ENCODE results near the gene PARP8. TPM values are rescaled to one million over a fixed set of nuclear protein-coding genes. Genes with fewer than 3 reads are reported as not detected.
A peak's percentile ranks its signal among the peaks of the same experiment; 100 is the strongest.
"Not testable (repeated sequence)": the region's sequence is repeated elsewhere in the genome, so short reads cannot be mapped to it uniquely, and the experiment has no call there.

PARP8 gene
- total RNA-seq, 1 experiment from 2014 or later: 8.1 TPM

GRCh38 chr5:50684721-50685120 lies 18.3 kb downstream of the PARP8 start:
- DNase-seq (ENCODE audit: low spot score): no peak

DNA sequence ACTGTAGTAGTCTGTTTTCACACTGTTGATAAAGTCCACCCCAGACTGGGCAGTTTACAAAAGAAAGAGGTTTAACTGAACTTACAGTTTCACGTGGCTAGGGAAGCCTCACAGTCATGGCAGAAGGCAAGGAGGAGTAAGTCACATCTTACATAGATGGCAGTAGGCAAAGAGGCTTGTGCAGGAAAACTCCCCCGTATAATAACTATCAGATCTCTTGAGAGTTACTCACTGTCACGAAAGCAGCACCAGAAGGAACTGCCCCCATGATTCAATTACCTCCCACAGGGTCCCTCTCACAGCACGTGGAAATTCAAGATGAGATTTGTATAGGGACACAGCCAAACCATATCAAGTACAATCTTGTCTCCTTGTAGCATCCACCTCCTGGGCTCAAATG lies 21.1 kb downstream of the PARP8 start:
- no peak for DNase-seq (ENCODE audit: low spot score)

- no peak for DNase-seq (ENCODE audit: low spot score)
Measured at GRCh38 chr5:50691399-50692016, 25.1 kb downstream of the PARP8 start.

DNA sequence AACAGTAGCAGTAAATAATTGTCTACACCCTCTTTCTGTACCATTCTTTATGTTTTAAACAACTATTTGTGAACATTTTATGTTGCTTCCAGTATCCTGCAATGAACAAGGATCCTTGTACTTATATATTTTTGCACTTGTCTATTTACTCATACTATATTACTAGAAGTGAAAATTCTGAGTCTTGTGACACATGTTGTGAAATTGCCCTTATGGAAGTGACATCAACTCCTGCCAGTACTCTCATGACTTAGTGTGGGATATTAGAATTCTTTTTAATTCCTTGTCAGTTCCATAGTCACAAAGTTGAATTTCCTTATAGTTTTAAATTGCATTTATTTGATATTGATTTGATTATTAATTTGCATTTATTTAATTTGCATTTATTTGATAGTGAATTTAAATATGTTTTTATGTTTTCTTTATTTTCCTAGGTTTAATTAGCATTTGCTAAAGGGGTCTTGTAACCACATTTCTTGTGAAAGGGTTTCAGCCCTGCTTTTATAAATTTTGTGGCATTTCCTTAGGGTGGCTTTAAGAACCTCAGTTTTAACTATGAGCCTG lies 27.7 kb downstream of the PARP8 start:
- DNase-seq (ENCODE audit: low spot score): no peak

- not testable (repeated sequence) for DNase-seq (ENCODE audit: low spot score)
Measured at GRCh38 chr5:50694626-50695025, 28.2 kb downstream of the PARP8 start.

GRCh38 chr5:50697739-50698138 lies 31.3 kb downstream of the PARP8 start:
- no peak for DNase-seq (ENCODE audit: low spot score)

- DNase-seq (ENCODE audit: low spot score): no peak
Measured at GRCh38 chr5:50699737-50700136, 33.3 kb downstream of the PARP8 start.

DNA sequence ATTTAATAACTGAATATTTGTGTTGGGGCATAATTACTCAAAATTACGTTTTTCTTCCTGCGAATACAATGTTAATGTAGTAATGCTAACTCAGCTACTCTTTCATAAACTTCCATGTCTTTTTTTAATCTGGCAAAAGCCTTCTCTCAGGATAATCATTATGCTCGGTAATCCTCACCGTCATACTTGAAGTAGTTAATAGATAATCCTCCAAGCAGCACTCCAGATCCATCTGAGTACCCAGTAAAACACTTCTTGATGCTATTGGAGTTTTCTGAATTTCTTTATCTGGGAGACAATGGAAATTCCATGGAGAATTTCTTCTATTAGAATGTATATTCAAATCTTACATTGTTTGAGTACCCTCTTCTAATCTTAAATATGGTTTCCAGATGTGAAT lies 34.3 kb downstream of the PARP8 start:
- no peak for DNase-seq (ENCODE audit: low spot score)

DNA sequence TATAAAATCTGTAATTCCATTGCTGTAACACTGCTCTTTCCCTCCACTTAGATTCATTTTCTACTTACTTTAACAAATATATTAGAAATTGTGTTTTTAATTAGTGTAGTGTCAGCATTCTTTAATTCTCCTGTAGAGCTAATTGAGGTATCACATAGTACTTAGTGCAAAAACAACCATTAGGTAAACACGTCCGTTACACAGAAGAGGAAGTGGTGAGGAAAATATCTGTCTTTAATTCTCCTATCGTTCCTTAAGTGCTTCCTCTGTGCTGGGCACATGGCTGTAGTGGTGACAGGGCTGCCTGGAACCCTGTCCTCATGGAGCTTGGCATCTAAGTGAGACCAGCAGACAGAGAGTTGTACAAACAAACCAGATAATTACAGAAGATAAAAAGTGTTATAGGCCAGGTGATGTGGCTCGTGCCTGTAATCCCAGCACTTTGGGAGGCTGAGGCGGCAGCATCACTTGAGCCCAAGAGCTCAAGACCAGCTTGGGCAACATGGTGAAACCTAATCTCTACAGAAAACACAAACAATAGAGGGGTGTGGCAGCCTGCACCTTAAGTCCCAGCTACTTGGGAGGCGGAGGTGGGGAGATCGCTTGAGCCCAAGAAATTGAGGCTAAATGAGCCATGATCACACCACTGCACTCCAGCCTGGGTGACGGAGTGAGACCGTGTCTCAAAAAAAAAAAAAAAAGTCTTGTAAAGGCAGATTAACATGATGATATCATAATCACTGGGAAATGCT lies 36.4 kb downstream of the PARP8 start:
- DNase-seq (ENCODE audit: low spot score): no peak

DNA sequence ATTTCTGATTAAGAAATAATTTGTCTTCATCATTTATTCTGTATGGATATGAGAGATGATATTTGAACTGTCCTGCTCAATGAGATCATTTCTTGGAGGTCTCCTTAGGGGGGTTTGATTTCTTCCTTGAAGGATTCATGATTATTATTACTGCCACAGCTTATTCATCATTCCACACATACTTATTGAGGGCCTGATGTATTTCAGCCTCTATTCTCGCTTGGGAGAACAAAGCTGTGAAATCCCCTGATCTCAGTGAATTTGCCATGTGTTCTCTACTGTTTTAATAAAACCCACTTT lies 36.9 kb downstream of the PARP8 start:
- no peak for DNase-seq (ENCODE audit: low spot score)

DNA sequence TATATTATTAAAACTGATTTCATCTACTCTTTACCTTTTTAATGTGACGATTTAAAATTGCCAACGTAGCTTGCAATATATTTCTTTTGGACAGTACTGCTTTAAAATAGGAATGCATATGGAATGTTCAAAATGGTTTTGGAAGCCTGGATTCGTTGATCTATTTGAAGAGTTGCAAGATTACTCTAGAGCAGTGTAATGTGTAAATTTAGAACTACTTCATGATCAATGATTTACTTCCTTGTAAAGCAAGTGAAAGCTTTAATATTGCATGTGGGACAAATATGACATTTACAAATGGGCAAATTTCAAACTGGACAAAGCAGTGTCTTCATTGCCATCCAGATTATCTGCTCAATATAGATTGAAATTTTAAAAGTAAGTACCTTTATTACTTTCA lies 38.3 kb downstream of the PARP8 start:
- no peak for DNase-seq (ENCODE audit: low spot score)

DNA sequence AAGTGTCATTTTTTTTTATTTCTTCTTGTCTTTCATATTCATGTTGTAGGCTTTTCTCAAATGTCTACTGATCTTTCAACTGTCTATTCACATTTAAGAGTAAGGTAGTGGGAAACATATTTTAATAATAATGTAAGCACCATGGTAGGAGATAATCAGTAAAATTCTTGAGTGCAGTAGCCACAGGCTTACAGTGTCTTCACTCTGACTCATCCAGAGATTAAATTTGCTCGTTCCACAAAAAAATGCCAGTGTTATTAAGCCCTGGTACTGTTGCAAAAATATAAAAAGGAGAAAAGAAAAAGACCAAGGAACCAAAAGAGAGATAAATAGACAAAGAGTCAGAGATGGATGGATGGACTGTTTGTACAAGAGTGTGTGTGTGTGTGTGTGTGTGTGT lies 43.0 kb downstream of the PARP8 start:
- DNase-seq (ENCODE audit: low spot score): no peak

DNA sequence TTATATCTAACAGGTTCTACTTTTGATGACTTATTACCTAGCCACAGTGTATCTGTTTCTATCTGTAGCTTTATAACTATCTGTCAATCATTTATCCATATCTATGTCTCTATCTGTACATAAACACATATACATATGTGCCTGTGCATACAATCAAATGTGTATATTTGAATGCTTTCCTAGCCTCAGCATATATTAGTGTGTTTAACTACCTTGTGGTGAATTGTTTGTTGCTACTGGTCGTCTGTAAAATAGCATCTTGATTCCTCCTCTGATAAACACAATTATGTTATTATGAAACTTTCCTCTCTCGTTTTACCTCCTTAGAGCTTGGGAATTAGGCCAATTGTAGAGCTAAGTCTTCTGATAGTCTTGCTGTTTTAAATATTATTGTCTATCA lies 44.4 kb downstream of the PARP8 start:
- DNase-seq (ENCODE audit: low spot score): no peak

DNA sequence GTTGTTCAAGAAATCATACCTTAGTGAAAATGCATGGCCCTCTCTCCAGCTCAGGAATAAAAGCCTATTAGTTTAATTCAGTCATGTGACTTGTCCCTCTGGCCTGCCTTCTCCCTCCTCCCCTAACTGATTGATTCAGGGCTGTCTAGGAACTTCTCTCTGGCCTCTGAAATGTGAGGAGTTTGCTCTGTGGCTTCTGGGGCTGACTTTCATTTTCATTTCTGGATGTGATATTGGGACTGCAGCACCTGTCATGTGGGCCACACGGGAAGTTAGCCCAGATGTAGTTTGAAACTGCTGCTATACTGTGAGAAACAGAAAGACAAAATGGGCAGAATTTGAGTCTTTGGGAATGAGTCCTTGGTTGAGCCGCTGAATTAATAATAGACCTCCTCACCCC lies 44.8 kb downstream of the PARP8 start:
- peak; percentile 32 for DNase-seq (ENCODE audit: low spot score)

GRCh38 chr5:50712479-50712878 lies 46.0 kb downstream of the PARP8 start:
- DNase-seq (ENCODE audit: low spot score): no peak

DNA sequence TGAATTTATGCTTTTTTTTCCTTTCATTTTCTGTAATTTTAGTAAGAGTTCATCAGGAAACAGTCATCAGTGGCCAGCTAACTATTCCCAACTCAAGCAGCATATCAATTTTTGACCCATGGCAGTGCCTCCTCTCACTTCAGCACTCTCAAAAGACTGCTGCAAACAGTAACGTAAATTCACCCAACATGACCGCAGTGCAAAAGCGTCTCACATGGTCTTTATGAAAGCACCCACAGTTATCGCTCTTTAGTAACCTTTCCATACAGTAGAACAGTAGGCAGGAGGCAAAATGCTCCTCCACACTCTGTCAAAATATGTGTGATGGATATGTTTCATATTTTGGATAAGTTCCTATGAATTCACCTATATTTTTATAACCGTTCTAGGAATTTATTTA lies 48.6 kb downstream of the PARP8 start:
- DNase-seq (ENCODE audit: low spot score): no peak

- no peak for DNase-seq (ENCODE audit: low spot score)
Measured at GRCh38 chr5:50716134-50716533, 49.7 kb downstream of the PARP8 start.

DNA sequence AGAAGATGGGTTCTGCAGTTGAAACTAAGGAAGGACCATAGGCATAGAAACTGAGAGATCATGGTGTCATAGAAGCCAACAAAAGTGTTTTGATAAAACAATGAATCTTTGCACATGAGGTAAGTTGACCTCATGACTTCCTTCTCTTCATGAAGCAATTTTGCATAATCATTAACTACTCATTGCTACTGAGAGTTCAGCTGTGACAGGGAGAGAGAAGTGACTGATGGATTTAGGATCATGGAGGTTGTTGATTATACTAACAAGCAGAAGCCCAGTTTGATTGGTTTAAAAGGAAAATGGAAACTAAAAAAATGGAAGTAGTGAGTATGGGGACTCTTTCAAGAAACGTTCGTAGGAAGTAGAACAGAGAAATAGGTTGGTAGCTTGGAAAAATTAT lies 51.2 kb downstream of the PARP8 start:
- peak; percentile 59 for DNase-seq (ENCODE audit: low spot score)

DNA sequence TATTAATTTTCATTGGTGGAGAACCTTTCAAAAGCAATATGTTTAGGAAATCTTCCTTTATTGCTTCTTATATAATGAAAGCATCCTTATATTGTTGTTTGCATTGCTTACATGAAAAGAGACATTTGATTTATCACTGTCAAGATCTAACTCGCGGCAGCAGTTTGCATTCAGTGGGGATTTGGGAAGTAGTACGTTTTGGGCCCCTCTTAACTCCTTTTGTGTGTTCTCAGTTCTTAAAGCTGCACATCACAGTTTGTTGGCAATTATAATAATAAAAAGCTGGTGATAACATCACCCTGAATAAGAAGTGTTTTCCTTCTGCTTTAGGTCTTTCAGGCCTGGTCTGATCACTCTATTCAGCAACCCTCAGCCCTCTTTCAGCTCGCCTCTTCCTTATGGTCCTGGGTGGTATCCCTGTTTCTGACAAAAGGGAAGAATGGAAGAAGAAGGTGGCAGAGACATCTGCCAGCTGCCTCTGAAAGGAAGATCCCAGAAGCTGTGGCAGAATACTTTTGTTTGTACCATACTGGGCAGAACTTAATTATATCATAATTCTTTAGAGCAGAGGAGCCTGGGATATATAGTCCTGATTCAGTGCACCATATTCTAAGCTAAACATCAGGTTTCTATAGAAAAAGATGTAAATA lies 53.7 kb downstream of the PARP8 start:
- no peak for DNase-seq (ENCODE audit: low spot score)

- no peak for DNase-seq (ENCODE audit: low spot score)
Measured at GRCh38 chr5:50722223-50722622, 55.8 kb downstream of the PARP8 start.

- no peak for DNase-seq (ENCODE audit: low spot score)
Measured at GRCh38 chr5:50724262-50724661, 57.8 kb downstream of the PARP8 start.

- no peak for DNase-seq (ENCODE audit: low spot score)
Measured at GRCh38 chr5:50725800-50726474, 59.5 kb downstream of the PARP8 start.

Data from HT-29 (cell line).